VCaP (cell line): Measurements from ENCODE around the gene SPATA9.

Experiments used
- H3K27ac ChIP-seq: fragments of 450-650 bp; 2 replicates; pipeline ENCODE4 v1.5.1; 2017
- CTCF ChIP-seq: fragments of 450-650 bp; conservative IDR thresholded peaks from 2 replicates; pipeline ENCODE4 v1.5.1; 2017; ENCODE audit warnings: mild to moderate bottlenecking, moderate library complexity

Gene SPATA9

GRCh38 chr5:95617057-95617456 is 65.7 kb downstream of the SPATA9 start:
- TF ChIP-seq CTCF: no peak
- H3K27ac ChIP-seq: no peak overlapping the region

- no peak overlapping the region for H3K27ac ChIP-seq
- TF ChIP-seq CTCF: no peak
These were observed 67.7 kb downstream of the SPATA9 start for GRCh38 chr5:95615164-95615467.

GRCh38 chr5:95613514-95613913 is 69.3 kb downstream of the SPATA9 start:
- no peak for TF ChIP-seq CTCF
- H3K27ac ChIP-seq: no peak overlapping the region

GRCh38 chr5:95611396-95611795 is 71.4 kb downstream of the SPATA9 start:
- no peak overlapping the region for H3K27ac ChIP-seq
- no peak for TF ChIP-seq CTCF

- TF ChIP-seq CTCF: no peak
- no peak overlapping the region for H3K27ac ChIP-seq
These were observed 72.2 kb downstream of the SPATA9 start for GRCh38 chr5:95610546-95610945.

- no peak for TF ChIP-seq CTCF
- no peak overlapping the region for H3K27ac ChIP-seq
These were observed 73.1 kb downstream of the SPATA9 start for GRCh38 chr5:95609711-95610110.
